Ovary (tissue), 3 donors: Measurements from ENCODE around the gene C1R.

Experiments
- EP300 ChIP-seq: sonication (generic); formaldehyde crosslinking; IDR thresholded peaks from one replicate; pipeline ENCODE4 v1.6.1; 2017; ENCODE audit warnings: antibody characterized with exemption
- POLR2A ChIP-seq: fragments of 450-650 bp; IDR thresholded peaks from one replicate; pipeline ENCODE4 v1.6.1; 2017; ENCODE audit warnings: antibody characterized with exemption, mild to moderate bottlenecking, moderate library complexity
- TF ChIP-seq, protein P1 (sequence below), 3 donors: fragments of 450-650 bp in 2 of 3; fragments of 200-600 bp in 1 of 3; IDR thresholded peaks; one replicate each; pipeline versions ENCODE4 v1.5.1 to v1.8.0; 2016 to 2022; ENCODE audit warnings: antibody characterized with exemption in 3 of 3, mild to moderate bottlenecking in 1 of 3
- donor health status: DM: no; HTN: no; CAD: no.

DNA sequence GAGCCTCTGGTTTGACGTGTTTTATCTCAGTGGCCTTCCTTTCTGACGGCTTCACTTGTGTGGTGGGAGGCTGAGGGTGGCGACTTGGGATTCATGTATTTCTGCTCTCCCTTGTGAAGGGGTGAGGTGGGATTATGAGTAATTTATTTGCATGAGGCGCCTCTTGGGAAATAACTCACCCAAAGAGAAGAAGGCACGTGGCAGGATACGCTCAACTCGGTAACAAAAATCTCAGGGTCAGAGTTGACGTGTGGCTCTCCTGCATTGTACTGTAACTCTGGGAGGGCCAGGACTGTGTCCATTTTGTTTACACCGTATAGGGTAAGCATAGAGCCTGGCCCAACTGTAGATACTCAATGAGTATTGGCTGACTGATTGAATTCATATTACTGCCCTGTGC, 46.3 kb downstream of the C1R start:
- no peak for TF ChIP-seq EP300
- no peak for TF ChIP-seq POLR2A
- TF ChIP-seq, protein P1, sequence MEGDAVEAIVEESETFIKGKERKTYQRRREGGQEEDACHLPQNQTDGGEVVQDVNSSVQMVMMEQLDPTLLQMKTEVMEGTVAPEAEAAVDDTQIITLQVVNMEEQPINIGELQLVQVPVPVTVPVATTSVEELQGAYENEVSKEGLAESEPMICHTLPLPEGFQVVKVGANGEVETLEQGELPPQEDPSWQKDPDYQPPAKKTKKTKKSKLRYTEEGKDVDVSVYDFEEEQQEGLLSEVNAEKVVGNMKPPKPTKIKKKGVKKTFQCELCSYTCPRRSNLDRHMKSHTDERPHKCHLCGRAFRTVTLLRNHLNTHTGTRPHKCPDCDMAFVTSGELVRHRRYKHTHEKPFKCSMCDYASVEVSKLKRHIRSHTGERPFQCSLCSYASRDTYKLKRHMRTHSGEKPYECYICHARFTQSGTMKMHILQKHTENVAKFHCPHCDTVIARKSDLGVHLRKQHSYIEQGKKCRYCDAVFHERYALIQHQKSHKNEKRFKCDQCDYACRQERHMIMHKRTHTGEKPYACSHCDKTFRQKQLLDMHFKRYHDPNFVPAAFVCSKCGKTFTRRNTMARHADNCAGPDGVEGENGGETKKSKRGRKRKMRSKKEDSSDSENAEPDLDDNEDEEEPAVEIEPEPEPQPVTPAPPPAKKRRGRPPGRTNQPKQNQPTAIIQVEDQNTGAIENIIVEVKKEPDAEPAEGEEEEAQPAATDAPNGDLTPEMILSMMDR (IDR thresholded peaks at IDR 0.05), result no peak
